SK-N-SH (cell line): ENCODE results near the gene MYO10. TPM values are rescaled to one million over a fixed set of nuclear protein-coding genes. Genes with fewer than 3 reads are reported as not detected.

ENCODE experiments used
- CTCF ChIA-PET: fragments of 300-600, 350-600 bp; formaldehyde crosslinking; extraction: SDS; loops from one replicate; lab custom pipeline; 2021; lab: Yijun Ruan, JAX
- POLR2A ChIA-PET: fragments of 350-600 bp; sonication (Branson Sonifier 250); formaldehyde crosslinking; extraction: SDS; loops from one replicate; lab custom pipeline; 2020; ENCODE audit warnings: antibody characterized with exemption, inconsistent platforms; lab: Yijun Ruan, JAX
- DNase-seq: peaks from one replicate; pipeline ENCODE4 v3.0.0; 2012
- H2AFZ ChIP-seq: fragments of 200-600 bp; sonication (generic); 2 replicates; pipeline ENCODE4 v1.8.1; 2016; ENCODE audit warnings: antibody characterized with exemption, mild to moderate bottlenecking, low read depth
- H3F3A ChIP-seq: fragments of 200-600 bp; sonication (generic); replicated peaks from 2 replicates; pipeline ENCODE3; 2016; ENCODE audit warnings: antibody characterized with exemption, mild to moderate bottlenecking; ENCODE audit not compliant: insufficient read depth
- H3K27ac ChIP-seq, 2 experiments: fragments of 200-500 bp in 1 of 2; fragments of 200-600 bp in 1 of 2; sonication (Bioruptor generic) in 1 of 2; sonication (generic), shearing (Covaris generic) in 1 of 2; 2 replicates each; pipeline versions ENCODE4 v1.5.1 to v1.6.1; 2014 to 2016; ENCODE audit warnings: low read depth in 2 of 2, inconsistent platforms in 1 of 2, low read length in 1 of 2, mild to moderate bottlenecking in 1 of 2, mixed read lengths in 1 of 2
- H3K27me3 ChIP-seq: fragments of 200-600 bp; sonication (generic), shearing (Covaris generic); 2 replicates; pipeline ENCODE4 v1.6.1; 2016; ENCODE audit warnings: mixed run types; ENCODE audit not compliant: insufficient read depth
- H3K36me3 ChIP-seq, 2 experiments: fragments of 200-500 bp in 1 of 2; fragments of 200-600 bp in 1 of 2; sonication (Bioruptor generic) in 1 of 2; sonication (generic) in 1 of 2; replicated peaks in 1 of 2; 2 replicates each; pipeline versions ENCODE3 to v1.5.1; 2014 to 2016; ENCODE audit warnings: low read length in 1 of 2, mild to moderate bottlenecking in 1 of 2; ENCODE audit not compliant: insufficient read depth in 2 of 2, control insufficient read depth in 1 of 2
- H3K4me1 ChIP-seq, 2 experiments: fragments of 200-500 bp in 1 of 2; fragments of 200-600 bp in 1 of 2; sonication (Bioruptor generic) in 1 of 2; sonication (generic), shearing (Covaris generic) in 1 of 2; 2 replicates each; pipeline versions ENCODE4 v1.5.1 to v1.6.1; 2014 to 2016; ENCODE audit warnings: low read depth in 1 of 2, low read length in 1 of 2, mixed run types in 1 of 2; ENCODE audit not compliant: insufficient read depth in 2 of 2, control insufficient read depth in 1 of 2
- H3K4me2 ChIP-seq: fragments of 200-600 bp; sonication (generic), shearing (Covaris generic); 2 replicates; pipeline ENCODE4 v1.6.1; 2017; ENCODE audit warnings: mixed run types
- H3K4me3 ChIP-seq, 2 experiments: fragments of 200-500 bp in 1 of 2; fragments of 200-600 bp in 1 of 2; sonication (Bioruptor generic) in 1 of 2; sonication (generic), shearing (Covaris generic) in 1 of 2; 2 replicates each; pipeline versions ENCODE4 v1.5.1 to v1.8.1; 2014 to 2016; ENCODE audit warnings: low read depth in 2 of 2, inconsistent platforms in 1 of 2, low read length in 1 of 2, mild to moderate bottlenecking in 1 of 2, mixed read lengths in 1 of 2, moderate library complexity in 1 of 2
- H3K79me2 ChIP-seq: fragments of 200-600 bp; sonication (generic); 2 replicates; pipeline ENCODE4 v1.8.1; 2017; ENCODE audit warnings: mild to moderate bottlenecking; ENCODE audit not compliant: insufficient read depth
- H3K9ac ChIP-seq: fragments of 200-600 bp; sonication (generic); 2 replicates; pipeline ENCODE4 v1.6.1; 2017; ENCODE audit warnings: mixed run types
- H3K9me2 ChIP-seq: fragments of 200-600 bp; sonication (generic); 2 replicates; pipeline ENCODE4 v1.6.1; 2017; ENCODE audit warnings: mixed run types
- H3K9me3 ChIP-seq: fragments of 200-600 bp; sonication (generic); 2 replicates; pipeline ENCODE4 v1.6.1; 2017; ENCODE audit warnings: mixed run types, mild to moderate bottlenecking, moderate library complexity
- H4K20me1 ChIP-seq: fragments of 200-600 bp; sonication (generic); 2 replicates; pipeline ENCODE4 v1.6.1; 2017; ENCODE audit warnings: mild to moderate bottlenecking, mixed run types; ENCODE audit not compliant: insufficient read depth
- CHD2 ChIP-seq: fragments of 150-350 bp; IDR thresholded peaks from 2 replicates; pipeline ENCODE4 v1.6.1; 2018; ENCODE audit warnings: low read length; ENCODE audit not compliant: partially characterized antibody
- ELF1 ChIP-seq: IDR thresholded peaks from 2 replicates; pipeline ENCODE4 v1.4.0; 2012
- EP300 ChIP-seq, 2 experiments: IDR thresholded peaks; 2 replicates each; pipeline versions ENCODE4 v1.4.0 to v1.6.1; 2012; ENCODE audit warnings: borderline replicate concordance in 1 of 2, low read depth in 1 of 2, low read length in 1 of 2
- FOSL2 ChIP-seq: IDR thresholded peaks from 2 replicates; pipeline ENCODE4 v1.4.0; 2012; ENCODE audit warnings: low read depth, mild to moderate bottlenecking, moderate library complexity, borderline replicate concordance
- FOXJ3 ChIP-seq: sonication (generic); formaldehyde crosslinking; IDR thresholded peaks from 2 replicates; pipeline ENCODE4 v1.5.1; 2020; ENCODE audit warnings: mild to moderate bottlenecking, missing genetic modification reagents
- GABPA ChIP-seq: IDR thresholded peaks from 2 replicates; pipeline ENCODE4 v1.4.0; 2012; ENCODE audit warnings: low read depth, mild to moderate bottlenecking
- MEF2A ChIP-seq: IDR thresholded peaks from 2 replicates; pipeline ENCODE4 v1.4.0; 2012; ENCODE audit warnings: low read depth, borderline replicate concordance
- POLR2AphosphoS5 ChIP-seq: IDR thresholded peaks from 2 replicates; pipeline ENCODE4 v1.6.1; 2012; ENCODE audit warnings: low read depth, low read length
- RAD21 ChIP-seq: IDR thresholded peaks from 2 replicates; pipeline ENCODE4 v1.6.1; 2012; ENCODE audit warnings: mild to moderate bottlenecking, low read length
- RCOR1 ChIP-seq: fragments of 150-350 bp; IDR thresholded peaks from 2 replicates; pipeline ENCODE4 v1.6.1; 2017; ENCODE audit warnings: antibody characterized with exemption, low read length
- RFX5 ChIP-seq: IDR thresholded peaks from 2 replicates; pipeline ENCODE4 v1.6.1; 2012; ENCODE audit warnings: mild to moderate bottlenecking, improper control_type of control experiment, low read length
- RXRA ChIP-seq: IDR thresholded peaks from 2 replicates; pipeline ENCODE4 v1.4.0; 2012; ENCODE audit warnings: low read depth, mild to moderate bottlenecking, borderline replicate concordance
- TAF1 ChIP-seq: IDR thresholded peaks from 2 replicates; pipeline ENCODE4 v1.6.1; 2012; ENCODE audit warnings: low read depth, mild to moderate bottlenecking, low read length, moderate library complexity, borderline replicate concordance
- YY1 ChIP-seq: IDR thresholded peaks from 2 replicates; pipeline ENCODE4 v1.4.0; 2012; ENCODE audit warnings: low read depth, mild to moderate bottlenecking
- WGBS: methylation state at CpG from one replicate; pipeline ENCODE4 v1.1.6; 2017; ENCODE audit warnings: low lambda C conversion rate; 5-methylcytosine and 5-hydroxymethylcytosine counted together
- polyA plus RNA-seq, 3 experiments: library from polyadenylated mRNA; depleted of rRNA; stranded (reverse); fragments of >200 nt; gene quantifications; 2 replicates each; pipeline ENCODE4 v1.2.3, GENCODE V29; 2012
- TF ChIP-seq, protein P1 (sequence below): fragments of 150-350 bp; IDR thresholded peaks from 2 replicates; pipeline ENCODE4 v1.6.1; 2017; ENCODE audit warnings: antibody characterized with exemption, low read length, low read depth, borderline replicate concordance
- TF ChIP-seq, protein P2 (sequence below): fragments of 150-350 bp; IDR thresholded peaks from 2 replicates; pipeline ENCODE4 v1.6.1; 2016; ENCODE audit warnings: mild to moderate bottlenecking, low read depth, low read length
- TF ChIP-seq, protein P3 (sequence below): IDR thresholded peaks from 2 replicates; pipeline ENCODE4; 2012
- TF ChIP-seq, protein P4 (sequence below): IDR thresholded peaks from 2 replicates; pipeline ENCODE4 v1.4.0; 2012; ENCODE audit warnings: low read depth, borderline replicate concordance

MYO10 gene
- polyA plus RNA-seq, 1 of the 3 experiments (the other 2 are of a cell fraction) = 8.1 TPM

DNA sequence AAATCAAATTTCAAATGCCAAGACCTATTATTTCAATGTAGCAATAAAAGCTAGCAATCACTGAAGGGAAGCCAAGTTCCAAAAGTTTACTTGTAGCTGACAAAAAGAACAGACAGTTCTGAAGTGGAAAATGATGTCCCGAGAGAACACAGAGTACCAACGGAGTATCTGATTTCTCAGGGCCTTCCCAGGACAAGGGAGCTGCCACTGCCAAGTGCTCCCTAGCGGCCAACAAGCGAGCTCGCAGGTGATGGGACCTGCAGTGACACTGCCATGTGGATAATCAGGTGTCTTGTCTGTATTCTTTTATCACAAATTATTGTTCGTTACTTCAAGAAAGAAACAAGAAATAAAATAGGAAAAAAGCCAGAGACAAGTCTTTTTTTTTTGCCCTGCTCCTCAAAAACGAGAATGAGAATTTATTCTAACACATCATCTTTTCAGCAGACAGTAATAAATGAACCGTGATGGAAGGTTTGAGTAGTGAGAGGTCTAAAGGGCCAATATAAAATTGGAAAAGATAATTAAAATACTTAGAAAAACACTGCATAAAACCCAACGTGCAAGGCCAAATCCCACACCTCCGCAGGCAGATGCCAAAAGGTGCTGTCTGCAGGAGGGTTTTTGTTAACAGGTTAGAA is 159.4 kb downstream of the MYO10 start:
- H4K20me1 ChIP-seq = peaks cover 8% of the 10 kb centered on the region; the same call in 1 of the 2 replicates
- no peaks in the 10 kb centered on the region for H3K27me3 ChIP-seq
- DNase-seq = no peak
- H3K4me3 ChIP-seq = no peak overlapping the region
- POLR2A ChIA-PET = no interaction called here
- TF ChIP-seq RAD21 = peak; percentile 17; the same call in 1 of the 2 replicates
- TF ChIP-seq, protein P1, sequence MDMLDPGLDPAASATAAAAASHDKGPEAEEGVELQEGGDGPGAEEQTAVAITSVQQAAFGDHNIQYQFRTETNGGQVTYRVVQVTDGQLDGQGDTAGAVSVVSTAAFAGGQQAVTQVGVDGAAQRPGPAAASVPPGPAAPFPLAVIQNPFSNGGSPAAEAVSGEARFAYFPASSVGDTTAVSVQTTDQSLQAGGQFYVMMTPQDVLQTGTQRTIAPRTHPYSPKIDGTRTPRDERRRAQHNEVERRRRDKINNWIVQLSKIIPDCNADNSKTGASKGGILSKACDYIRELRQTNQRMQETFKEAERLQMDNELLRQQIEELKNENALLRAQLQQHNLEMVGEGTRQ = no peak
- H3K9me3 ChIP-seq = no peaks in the 10 kb centered on the region
- H3K9me2 ChIP-seq = no peaks in the 10 kb centered on the region
- WGBS = 90% methylated on average over 10 of the region's 10 CpGs
- H3K36me3 ChIP-seq = peaks cover 0 to 54% of the 10 kb centered on the region in 2 experiments
- no peak overlapping the region for H2AFZ ChIP-seq
- no peaks in the 10 kb centered on the region for H3K4me1 ChIP-seq
- H3K27ac ChIP-seq = no peak overlapping the region
- no peak overlapping the region for H3K4me2 ChIP-seq
- H3F3A ChIP-seq = peaks cover 35% of the 10 kb centered on the region
- H3K9ac ChIP-seq = no peak overlapping the region
- CTCF ChIA-PET = interaction anchor here (0.6 to 1.8 kb wide), 4 partner anchors 18 to 413 kb away, joined by 3 to 4 read pairs (median 3); no protein-coding TSS in a partner anchor
- H3K79me2 ChIP-seq = peaks cover 88% of the 10 kb centered on the region

DNA sequence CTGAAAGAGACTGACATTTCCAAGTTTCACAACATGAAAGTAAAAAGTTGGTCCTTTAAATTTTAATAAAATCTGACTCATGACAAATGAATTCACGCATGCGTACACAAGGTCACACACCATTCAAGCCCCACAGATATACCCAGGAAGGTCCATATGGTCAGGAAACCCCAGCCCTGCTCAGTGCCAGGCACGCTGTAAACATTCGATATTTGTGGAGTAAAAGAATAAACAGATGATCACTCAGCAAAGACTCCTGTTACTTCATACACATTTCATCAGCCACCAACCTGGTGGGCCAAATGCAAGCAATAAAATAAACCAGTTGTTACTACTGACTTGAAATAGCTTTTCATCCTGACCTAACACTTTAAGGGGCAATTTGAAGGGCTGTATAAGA is 161.3 kb downstream of the MYO10 start:
- DNase-seq = no peak
- peaks cover 0 to 60% of the 10 kb centered on the region in 2 experiments for H3K36me3 ChIP-seq
- H3K27me3 ChIP-seq = no peaks in the 10 kb centered on the region
- H3K27ac ChIP-seq = no peak overlapping the region
- no peak overlapping the region for H3K4me2 ChIP-seq
- WGBS = 98% methylated on average over 4 of the region's 4 CpGs
- POLR2A ChIA-PET = no interaction called here
- H3K9me3 ChIP-seq = no peaks in the 10 kb centered on the region
- H4K20me1 ChIP-seq = 0 out of 2 replicates have a peak, but pooled peaks cover 11% of the 10 kb centered on the region
- no peaks in the 10 kb centered on the region for H3K9me2 ChIP-seq
- H3K4me1 ChIP-seq = no peaks in the 10 kb centered on the region
- no peak overlapping the region for H3K4me3 ChIP-seq
- CTCF ChIA-PET = interaction anchor here (1.0 to 1.3 kb wide), 2 partner anchors 15 to 441 kb away, joined by 3 read pairs; no protein-coding TSS in a partner anchor
- H2AFZ ChIP-seq = no peak overlapping the region
- H3K9ac ChIP-seq = no peak overlapping the region
- peaks cover 36% of the 10 kb centered on the region for H3F3A ChIP-seq
- peaks cover 85% of the 10 kb centered on the region for H3K79me2 ChIP-seq
- TF ChIP-seq FOSL2 = no peak
- TF ChIP-seq RCOR1 = no peak
- TF ChIP-seq YY1 = no peak
- TF ChIP-seq, protein P2, sequence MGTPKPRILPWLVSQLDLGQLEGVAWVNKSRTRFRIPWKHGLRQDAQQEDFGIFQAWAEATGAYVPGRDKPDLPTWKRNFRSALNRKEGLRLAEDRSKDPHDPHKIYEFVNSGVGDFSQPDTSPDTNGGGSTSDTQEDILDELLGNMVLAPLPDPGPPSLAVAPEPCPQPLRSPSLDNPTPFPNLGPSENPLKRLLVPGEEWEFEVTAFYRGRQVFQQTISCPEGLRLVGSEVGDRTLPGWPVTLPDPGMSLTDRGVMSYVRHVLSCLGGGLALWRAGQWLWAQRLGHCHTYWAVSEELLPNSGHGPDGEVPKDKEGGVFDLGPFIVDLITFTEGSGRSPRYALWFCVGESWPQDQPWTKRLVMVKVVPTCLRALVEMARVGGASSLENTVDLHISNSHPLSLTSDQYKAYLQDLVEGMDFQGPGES = no peak
- no peak for TF ChIP-seq RFX5
- TF ChIP-seq CHD2 = no peak
- TF ChIP-seq, protein P3, sequence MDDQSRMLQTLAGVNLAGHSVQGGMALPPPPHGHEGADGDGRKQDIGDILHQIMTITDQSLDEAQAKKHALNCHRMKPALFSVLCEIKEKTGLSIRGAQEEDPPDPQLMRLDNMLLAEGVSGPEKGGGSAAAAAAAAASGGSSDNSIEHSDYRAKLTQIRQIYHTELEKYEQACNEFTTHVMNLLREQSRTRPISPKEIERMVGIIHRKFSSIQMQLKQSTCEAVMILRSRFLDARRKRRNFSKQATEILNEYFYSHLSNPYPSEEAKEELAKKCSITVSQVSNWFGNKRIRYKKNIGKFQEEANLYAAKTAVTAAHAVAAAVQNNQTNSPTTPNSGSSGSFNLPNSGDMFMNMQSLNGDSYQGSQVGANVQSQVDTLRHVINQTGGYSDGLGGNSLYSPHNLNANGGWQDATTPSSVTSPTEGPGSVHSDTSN = no peak
- no peak for TF ChIP-seq GABPA
- TF ChIP-seq ELF1 = no peak
- TF ChIP-seq MEF2A = no peak
- TF ChIP-seq FOXJ3 (CRISPR knock-in tag) = no peak
- no peak for TF ChIP-seq POLR2AphosphoS5
- TF ChIP-seq RXRA = no peak
- TF ChIP-seq EP300 (IDR thresholded peaks at IDR 0.05; ENCODE audit: borderline replicate concordance in 1 of 2, low read depth in 1 of 2, low read length in 1 of 2) = no peak
- TF ChIP-seq TAF1 = no peak
- TF ChIP-seq, protein P4, sequence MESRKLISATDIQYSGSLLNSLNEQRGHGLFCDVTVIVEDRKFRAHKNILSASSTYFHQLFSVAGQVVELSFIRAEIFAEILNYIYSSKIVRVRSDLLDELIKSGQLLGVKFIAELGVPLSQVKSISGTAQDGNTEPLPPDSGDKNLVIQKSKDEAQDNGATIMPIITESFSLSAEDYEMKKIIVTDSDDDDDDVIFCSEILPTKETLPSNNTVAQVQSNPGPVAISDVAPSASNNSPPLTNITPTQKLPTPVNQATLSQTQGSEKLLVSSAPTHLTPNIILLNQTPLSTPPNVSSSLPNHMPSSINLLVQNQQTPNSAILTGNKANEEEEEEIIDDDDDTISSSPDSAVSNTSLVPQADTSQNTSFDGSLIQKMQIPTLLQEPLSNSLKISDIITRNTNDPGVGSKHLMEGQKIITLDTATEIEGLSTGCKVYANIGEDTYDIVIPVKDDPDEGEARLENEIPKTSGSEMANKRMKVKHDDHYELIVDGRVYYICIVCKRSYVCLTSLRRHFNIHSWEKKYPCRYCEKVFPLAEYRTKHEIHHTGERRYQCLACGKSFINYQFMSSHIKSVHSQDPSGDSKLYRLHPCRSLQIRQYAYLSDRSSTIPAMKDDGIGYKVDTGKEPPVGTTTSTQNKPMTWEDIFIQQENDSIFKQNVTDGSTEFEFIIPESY = no peak
